Loucy (cell line): ENCODE data around the gene ITGA11.

ENCODE experiments used
- H2AFZ ChIP-seq: fragments of 200-600 bp; sonication (generic); 2 replicates; pipeline ENCODE4 v1.6.0; 2016; ENCODE audit warnings: antibody characterized with exemption, mild to moderate bottlenecking, low read length, moderate library complexity
- H3F3A ChIP-seq: fragments of 200-600 bp; 2 replicates; pipeline ENCODE4 v1.6.0; 2016; ENCODE audit warnings: antibody characterized with exemption, low read depth, mild to moderate bottlenecking
- H3K27me3 ChIP-seq: fragments of 200-600 bp; sonication (generic); 2 replicates; pipeline ENCODE4 v1.6.1; 2014; ENCODE audit warnings: low read length, mild to moderate bottlenecking; ENCODE audit not compliant: insufficient read depth, poor library complexity, severe bottlenecking
- H3K36me3 ChIP-seq: fragments of 200-600 bp; sonication (generic); 2 replicates; pipeline ENCODE4 v1.6.1; 2016; ENCODE audit warnings: low read length; ENCODE audit not compliant: insufficient read depth
- H3K4me1 ChIP-seq: fragments of 200-600 bp; sonication (generic); 2 replicates; pipeline ENCODE4 v1.5.1; 2014; ENCODE audit warnings: low read length, mild to moderate bottlenecking; ENCODE audit not compliant: insufficient read depth, poor library complexity, severe bottlenecking
- H3K4me2 ChIP-seq: fragments of 200-600 bp; sonication (generic); 2 replicates; pipeline ENCODE4 v1.6.0; 2014; ENCODE audit warnings: antibody characterized with exemption, low read length, low read depth, mild to moderate bottlenecking; ENCODE audit not compliant: poor library complexity, severe bottlenecking
- H3K4me3 ChIP-seq: fragments of 200-600 bp; sonication (generic); 2 replicates; pipeline ENCODE4 v1.5.1; 2014; ENCODE audit warnings: low read length, mild to moderate bottlenecking, mixed read lengths; ENCODE audit not compliant: poor library complexity, severe bottlenecking
- H3K79me2 ChIP-seq: fragments of 200-600 bp; sonication (generic); 2 replicates; pipeline ENCODE4 v1.6.1; 2014; ENCODE audit warnings: low read length; ENCODE audit not compliant: insufficient read depth
- H3K9ac ChIP-seq: fragments of 200-600 bp; sonication (generic); 2 replicates; pipeline ENCODE4 v1.6.0; 2014; ENCODE audit warnings: mild to moderate bottlenecking, low read depth, low read length, moderate library complexity; ENCODE audit not compliant: poor library complexity, severe bottlenecking
- H3K9me2 ChIP-seq: fragments of 200-600 bp; sonication (generic); replicated peaks from 2 replicates; pipeline ENCODE4 v1.6.1; 2016; ENCODE audit warnings: low read depth, low read length, mixed read lengths
- H3K9me3 ChIP-seq: fragments of 200-600 bp; sonication (generic); 2 replicates; pipeline ENCODE4 v1.6.1; 2014; ENCODE audit warnings: mild to moderate bottlenecking, antibody characterized with exemption, low read length, low read depth; ENCODE audit not compliant: insufficient read depth
- H4K20me1 ChIP-seq: fragments of 200-600 bp; sonication (generic); 2 replicates; pipeline ENCODE4 v1.6.0; 2014; ENCODE audit warnings: antibody characterized with exemption, low read length, mild to moderate bottlenecking; ENCODE audit not compliant: insufficient read depth, poor library complexity, severe bottlenecking
- CTCF ChIP-seq: fragments of 200-600 bp; sonication (generic); conservative IDR thresholded peaks from 2 replicates; pipeline ENCODE4 v1.5.1; 2014; ENCODE audit warnings: mild to moderate bottlenecking, antibody characterized with exemption, low read length
- EZH2phosphoT487 ChIP-seq: fragments of 200-600 bp; IDR thresholded peaks from 2 replicates; pipeline ENCODE4 v1.6.1; 2018; ENCODE audit warnings: antibody characterized with exemption, mild to moderate bottlenecking, moderate library complexity, borderline replicate concordance

Gene ITGA11

GRCh38 chr15:68389936-68390817 lies 41.8 kb downstream of the ITGA11 start:
- Histone ChIP-seq H3F3A (no peaks in the 10 kb centered on the region), H4K20me1 (no peaks in the 10 kb centered on the region), H3K9ac (no peak overlapping the region), H3K4me3 (no peak overlapping the region), H3K4me2 (peak overlapping the region; percentile 45), H3K36me3 (no peaks in the 10 kb centered on the region), H3K9me2 (no peaks in the 10 kb centered on the region), H3K79me2 (no peaks in the 10 kb centered on the region), H3K27me3 (no peaks in the 10 kb centered on the region), H3K9me3 (peaks cover 3% of the 10 kb centered on the region; the same call in 1 of the 2 replicates), H3K4me1 (peaks cover 17% of the 10 kb centered on the region), H2AFZ (no peak overlapping the region)
- no peak for TF ChIP-seq EZH2phosphoT487
- no peak for TF ChIP-seq CTCF

GRCh38 chr15:68389041-68389930 lies 42.7 kb downstream of the ITGA11 start:
- H3K9me3 ChIP-seq = peaks cover 3% of the 10 kb centered on the region; the same call in 1 of the 2 replicates
- no peaks in the 10 kb centered on the region for H3K36me3 ChIP-seq
- no peaks in the 10 kb centered on the region for H4K20me1 ChIP-seq
- peaks cover 17% of the 10 kb centered on the region for H3K4me1 ChIP-seq
- H2AFZ ChIP-seq = no peak overlapping the region
- H3K79me2 ChIP-seq = no peaks in the 10 kb centered on the region
- no peaks in the 10 kb centered on the region for H3F3A ChIP-seq
- TF ChIP-seq EZH2phosphoT487 (no peak), CTCF (peak; percentile 39; the same call in 1 of the 2 replicates)
- H3K4me2 ChIP-seq = no peak overlapping the region
- no peak overlapping the region for H3K9ac ChIP-seq
- H3K4me3 ChIP-seq = no peak overlapping the region
- H3K27me3 ChIP-seq = no peaks in the 10 kb centered on the region
- no peaks in the 10 kb centered on the region for H3K9me2 ChIP-seq

- Histone ChIP-seq H3K9ac (no peak overlapping the region), H3K27me3 (no peaks in the 10 kb centered on the region), H4K20me1 (no peaks in the 10 kb centered on the region), H3K9me2 (no peaks in the 10 kb centered on the region), H3K79me2 (no peaks in the 10 kb centered on the region), H3F3A (no peaks in the 10 kb centered on the region), H3K36me3 (no peaks in the 10 kb centered on the region), H3K4me1 (peaks cover 17% of the 10 kb centered on the region), H3K4me3 (no peak overlapping the region), H3K9me3 (peaks cover 2% of the 10 kb centered on the region; the same call in 1 of the 2 replicates), H2AFZ (no peak overlapping the region), H3K4me2 (no peak overlapping the region)
- no peak for TF ChIP-seq EZH2phosphoT487
- TF ChIP-seq CTCF = no peak
Measured at GRCh38 chr15:68387381-68388143, 44.4 kb downstream of the ITGA11 start.
